HG03432 (cell line): ENCODE data around the gene CYP26A1.

ENCODE experiments used
- ATAC-seq: cut with Tn5 transposase; IDR thresholded peaks from one replicate; pipeline ENCODE4 v1.9.1; 2021; ENCODE audit warnings: mild to moderate bottlenecking, moderate library complexity; ENCODE audit not compliant: unreplicated experiment

Gene CYP26A1

DNA sequence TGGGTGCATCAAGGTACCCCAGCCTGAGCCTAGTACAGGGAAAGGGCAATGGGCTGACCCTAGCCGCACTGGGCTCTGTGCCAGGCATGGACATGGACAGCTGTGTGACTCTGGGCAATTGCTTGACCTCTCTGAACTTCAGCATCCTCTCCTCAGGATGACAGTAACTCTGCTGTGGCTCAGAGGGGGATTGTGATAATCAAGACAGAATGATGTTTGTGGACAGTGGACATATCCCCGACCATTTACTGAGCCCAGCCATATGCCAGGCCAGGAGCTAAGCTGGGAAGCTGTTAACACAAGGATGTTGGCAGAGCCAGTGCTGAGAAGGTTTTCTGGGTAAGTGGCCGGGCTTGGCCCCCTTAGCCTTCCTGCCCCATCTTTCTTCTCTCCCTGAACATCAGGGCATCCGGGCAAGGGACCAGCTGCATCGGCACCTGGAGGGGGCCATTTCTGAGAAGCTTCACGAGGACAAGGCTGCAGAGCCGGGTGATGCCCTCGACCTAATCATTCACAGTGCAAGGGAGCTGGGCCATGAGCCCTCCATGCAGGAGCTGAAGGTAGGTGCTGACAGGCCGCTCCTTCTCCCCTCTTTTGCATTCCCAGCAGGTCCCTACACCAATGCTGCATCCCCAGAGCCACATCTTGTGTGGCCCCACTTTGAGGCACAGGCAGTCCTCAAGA, 9.6 kb upstream of the CYP26A1 start:
- no peak for ATAC-seq

DNA sequence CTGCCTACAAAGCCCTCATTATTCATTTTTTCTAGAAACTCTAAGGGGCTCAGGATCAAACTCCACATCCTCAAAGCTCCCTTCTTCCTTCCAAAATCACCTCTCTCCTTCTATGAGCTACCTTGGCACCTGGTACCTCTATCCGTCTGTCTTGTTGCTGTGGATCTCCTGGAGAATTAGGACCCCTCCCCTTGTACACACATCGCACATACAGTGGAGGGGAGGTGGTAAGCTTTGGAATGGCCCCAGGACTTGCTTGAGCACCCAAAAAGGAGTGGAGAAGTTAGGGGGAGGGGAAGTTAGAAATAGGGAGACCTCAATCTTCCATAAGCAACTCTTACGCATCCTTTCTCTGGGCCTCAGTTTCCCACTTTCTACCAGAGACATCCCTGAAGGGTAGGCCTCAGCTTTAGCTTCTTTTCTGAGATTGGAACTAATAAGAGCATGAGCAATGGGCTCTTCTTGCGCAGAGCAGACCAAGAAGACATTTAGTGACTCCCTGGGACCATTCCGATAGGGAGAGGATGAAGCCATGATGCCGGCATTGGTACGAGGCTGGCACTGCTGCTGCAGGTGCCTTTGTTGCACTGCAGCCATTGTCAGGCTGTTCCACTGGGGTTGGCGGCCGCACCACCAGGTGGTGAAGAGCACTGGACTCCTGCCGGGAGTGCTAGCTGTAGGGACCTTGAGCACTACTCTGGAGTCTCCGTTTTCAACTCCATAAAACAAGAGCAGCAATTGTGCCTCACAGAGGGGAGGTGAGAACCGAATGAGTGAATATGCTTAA, 8.6 kb upstream of the CYP26A1 start:
- no peak for ATAC-seq

DNA sequence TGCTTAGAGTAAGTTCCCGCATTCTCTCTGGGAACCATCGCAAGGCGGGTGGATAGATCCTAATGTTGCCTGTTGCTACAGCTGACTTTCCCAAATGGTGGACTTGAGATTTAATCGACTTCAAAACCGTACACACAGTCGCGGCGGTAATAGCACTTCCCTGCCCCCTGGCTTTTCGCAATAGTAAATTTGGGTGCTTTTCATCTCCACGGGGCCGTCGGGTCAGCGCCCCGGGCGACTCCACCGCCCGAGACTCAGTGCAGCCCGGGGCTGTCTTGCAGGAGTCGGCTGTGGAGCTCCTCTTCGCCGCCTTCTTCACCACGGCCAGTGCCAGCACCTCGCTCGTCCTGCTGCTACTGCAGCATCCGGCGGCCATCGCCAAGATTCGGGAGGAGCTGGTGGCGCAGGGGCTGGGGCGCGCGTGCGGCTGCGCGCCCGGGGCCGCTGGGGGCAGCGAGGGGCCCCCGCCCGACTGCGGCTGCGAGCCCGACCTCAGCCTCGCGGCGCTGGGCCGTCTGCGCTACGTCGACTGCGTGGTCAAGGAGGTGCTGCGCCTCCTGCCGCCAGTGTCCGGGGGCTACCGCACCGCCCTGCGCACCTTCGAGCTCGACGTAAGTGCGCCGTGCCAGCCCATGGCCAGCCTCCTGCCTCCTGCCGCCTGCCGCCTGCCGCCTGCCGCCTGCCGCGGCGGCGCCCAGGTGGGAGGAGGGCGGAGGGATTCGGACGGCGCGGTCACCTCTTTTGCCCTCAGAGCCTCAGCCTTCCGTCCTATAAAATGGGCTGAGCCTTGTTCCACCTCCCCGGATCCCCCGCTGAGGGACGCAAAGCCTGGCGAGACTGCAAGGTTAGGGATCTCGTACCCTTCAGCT, 7.8 kb upstream of the CYP26A1 start:
- no peak for ATAC-seq

DNA sequence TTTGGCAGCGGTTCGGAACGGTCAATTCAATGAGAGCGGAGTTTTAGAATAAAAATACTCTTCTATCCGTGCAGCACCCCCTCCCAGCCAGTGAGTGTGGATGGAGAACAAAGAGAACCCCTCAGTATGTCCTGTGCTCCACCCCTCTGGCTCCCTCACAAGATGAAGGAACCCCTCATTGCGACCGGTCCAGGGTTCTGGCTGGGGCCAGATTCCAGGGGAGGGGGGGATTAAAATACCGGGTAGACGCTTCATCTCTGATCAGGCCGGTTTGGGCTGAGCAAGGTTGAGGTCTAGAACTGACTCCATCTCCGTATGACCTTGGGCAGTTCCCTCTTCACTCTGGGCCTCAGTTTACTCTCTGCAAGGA, 7.2 kb upstream of the CYP26A1 start:
- no peak for ATAC-seq

DNA sequence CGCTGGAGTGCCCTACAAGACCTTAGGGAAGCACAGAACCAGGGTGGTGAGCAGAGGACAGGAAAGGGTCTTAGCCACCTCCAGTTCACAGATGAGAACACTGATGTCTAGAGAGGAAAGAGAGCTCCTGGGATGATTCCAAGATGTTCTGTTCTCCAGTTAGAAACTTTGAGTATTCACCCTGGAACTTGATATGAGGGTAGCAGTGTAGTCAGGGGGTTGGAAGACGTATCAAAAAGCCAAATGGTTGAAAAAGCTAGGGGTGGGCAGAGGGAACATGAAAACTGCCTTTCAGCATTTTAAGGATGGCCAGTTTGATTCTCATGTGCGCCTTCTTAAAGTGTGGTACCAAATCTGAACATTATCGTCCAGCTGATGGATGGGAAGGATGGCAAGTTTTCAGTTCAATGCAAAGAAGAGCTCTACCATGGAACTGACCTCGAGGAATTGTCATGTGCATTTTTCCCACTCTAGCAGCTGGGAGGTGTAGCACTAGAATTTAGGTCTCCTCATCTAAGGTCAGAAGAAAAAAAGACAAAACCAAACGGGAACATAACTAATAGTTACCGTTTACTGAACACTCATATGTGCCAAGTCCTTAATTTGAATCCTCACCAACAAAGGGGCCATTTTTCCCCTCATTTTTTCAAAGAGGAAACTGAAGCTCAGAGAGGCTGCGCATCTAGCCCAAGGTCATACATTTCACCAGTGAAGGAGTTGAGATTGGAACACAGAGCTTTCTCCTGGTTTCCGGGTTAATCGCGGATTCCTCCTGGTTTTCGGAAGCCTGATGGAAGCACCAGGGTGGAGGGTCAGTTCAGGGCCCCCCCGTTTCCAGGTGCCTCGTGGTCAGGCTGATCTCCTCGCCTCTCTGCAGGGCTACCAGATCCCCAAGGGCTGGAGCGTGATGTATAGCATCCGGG, 6.0 kb upstream of the CYP26A1 start:
- ATAC-seq, result no peak

DNA sequence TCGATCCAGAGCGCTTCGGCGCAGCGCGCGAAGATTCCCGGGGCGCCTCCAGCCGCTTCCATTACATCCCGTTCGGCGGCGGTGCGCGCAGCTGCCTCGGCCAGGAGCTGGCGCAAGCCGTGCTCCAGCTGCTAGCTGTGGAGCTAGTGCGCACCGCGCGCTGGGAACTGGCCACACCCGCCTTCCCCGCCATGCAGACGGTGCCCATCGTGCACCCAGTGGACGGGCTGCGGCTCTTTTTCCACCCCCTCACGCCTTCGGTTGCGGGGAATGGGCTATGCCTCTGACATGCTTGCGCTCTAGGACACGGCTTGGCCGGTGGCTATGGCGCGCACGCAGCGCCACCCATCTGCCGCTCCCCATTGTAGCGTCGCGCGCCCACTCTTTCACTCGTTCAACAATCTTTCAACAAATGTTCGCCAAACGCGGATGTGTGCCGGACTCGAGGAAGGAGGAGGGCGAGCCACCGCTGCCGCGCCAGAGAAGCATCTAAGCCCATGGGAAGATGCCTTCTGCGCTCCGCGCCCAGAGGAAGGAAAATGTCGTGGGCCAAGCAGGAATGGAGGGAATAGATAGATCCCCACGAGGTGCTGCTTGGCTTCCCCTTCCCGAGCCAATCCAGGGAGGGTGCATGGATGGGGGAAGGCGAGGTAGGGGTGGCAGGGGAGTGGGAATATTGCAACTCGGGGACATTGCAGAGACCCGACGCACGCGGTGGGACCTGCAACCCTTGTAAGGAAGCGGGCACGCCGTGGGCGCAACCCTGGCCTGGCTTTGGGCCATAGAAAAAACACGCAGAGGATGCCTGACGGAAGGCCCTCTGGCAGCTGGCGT, 5.1 kb upstream of the CYP26A1 start:
- ATAC-seq, result no peak

DNA sequence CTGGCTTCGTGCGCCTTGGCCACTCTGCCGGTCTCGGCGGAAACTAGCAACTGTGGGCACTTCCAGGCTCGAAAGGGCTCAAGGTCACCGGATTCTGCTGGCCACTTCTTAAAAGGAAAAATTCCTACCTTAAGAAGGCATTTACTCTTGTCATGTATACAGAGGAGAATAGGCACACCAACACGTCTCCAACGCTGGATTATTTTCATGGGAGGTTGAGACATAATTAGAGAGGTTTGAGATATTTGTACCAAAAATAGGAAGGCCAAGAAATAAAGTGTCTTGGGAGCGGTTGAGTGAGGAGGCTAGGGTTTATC, 4.5 kb upstream of the CYP26A1 start:
- no peak for ATAC-seq

DNA sequence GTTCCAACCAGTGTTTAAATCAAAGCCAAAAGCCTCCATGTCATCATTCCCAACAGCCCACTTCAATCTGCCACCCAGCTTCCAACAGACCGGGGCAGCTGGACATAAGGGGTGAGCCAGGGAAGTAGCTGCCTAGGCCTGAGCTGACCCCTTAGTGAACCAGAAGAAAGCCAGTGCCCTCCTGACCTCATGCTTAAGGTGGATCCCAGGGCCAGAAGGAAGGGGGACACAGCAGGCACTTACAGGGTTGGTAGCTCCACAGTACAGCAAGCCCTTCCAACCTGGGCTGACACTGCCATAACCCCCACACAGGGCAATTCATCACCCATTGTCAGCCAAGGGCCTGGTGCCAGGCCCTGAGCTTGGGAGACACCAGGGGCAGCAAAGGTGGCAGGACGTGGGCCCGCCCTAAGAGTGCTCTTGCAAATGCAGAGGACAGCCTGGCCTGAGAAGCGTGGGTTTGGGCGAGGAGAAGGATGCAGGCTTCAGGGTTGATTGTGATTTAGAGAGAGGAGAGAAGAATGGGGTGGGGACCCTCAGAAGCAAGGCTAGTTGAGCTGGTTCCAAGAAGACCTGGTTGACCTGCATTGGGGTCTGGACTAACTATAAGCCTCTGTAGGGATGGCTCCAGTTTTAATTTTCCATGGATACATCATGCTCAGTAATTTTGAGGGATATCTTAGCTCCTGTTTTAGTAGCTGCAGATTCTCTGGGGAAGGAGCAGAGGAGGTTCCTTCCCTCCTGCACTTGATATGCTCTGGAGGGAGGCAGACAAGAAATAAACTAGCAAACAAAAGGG, 3.1 kb upstream of the CYP26A1 start:
- no peak for ATAC-seq

DNA sequence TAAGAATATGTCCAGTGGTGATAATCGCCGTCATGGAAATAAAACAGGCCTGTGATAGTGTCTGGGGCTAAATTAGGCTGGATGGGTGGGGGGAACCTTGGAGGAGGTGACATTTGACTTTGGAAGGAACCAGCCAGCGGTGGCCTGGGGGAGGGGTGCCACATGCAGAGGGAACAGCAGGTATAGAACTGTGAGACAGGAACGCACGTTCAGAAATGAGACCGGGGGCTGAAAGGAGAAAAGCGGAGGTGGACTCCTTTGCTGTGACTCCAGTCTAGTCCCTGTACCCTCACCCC, 2.6 kb upstream of the CYP26A1 start:
- ATAC-seq, result no peak

DNA sequence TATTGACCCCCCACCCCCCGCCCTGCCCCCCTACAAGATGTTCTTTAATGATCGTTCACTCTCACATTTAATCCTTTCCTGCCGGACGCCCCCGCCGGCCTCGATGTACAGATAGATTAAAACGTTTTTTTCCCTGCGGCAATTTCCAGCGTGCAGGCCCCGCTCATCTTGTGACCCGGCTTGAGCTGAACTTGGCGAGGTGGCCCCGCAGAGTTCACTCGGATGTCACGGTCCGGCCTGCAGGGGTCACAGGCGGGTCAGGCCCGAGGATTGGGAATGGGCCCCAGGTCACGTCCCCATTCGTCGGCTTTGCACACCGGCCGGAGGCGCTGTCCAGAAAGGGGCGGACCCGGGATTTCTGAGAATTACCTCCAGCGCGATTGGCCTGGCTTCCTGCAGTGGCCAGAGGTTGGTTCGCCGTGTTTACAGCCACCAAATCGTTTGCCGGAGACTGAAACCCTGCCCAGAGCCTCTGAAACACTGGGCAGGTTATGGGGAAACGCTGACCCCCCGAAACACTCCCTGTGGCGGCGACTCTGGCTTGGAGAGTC, 1.9 kb upstream of the CYP26A1 start:
- ATAC-seq, result no peak

DNA sequence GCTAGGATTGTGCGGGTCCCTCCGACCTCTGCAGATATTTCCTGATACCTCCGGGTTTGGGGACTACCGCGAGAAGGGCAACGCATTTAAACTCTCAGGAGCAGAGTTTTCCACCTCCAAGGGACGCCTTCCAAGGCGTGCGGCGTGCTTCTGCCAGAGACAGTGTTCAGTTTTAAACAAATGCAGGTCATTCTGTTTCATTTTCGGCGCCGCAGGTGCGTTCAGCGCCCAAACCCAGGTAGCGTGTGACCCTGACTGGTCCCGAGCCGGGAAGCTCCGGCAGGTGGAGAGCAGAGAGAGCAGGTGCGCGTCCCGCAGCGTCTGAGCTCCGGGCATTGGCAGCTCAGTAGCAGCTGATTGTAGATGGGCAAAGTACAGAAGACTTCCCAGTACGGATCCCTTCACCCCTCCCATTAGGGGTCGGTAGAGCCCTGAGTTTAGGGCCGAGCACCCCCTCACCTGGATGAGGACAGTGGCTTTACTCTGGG, 1.4 kb upstream of the CYP26A1 start:
- ATAC-seq, result no peak

DNA sequence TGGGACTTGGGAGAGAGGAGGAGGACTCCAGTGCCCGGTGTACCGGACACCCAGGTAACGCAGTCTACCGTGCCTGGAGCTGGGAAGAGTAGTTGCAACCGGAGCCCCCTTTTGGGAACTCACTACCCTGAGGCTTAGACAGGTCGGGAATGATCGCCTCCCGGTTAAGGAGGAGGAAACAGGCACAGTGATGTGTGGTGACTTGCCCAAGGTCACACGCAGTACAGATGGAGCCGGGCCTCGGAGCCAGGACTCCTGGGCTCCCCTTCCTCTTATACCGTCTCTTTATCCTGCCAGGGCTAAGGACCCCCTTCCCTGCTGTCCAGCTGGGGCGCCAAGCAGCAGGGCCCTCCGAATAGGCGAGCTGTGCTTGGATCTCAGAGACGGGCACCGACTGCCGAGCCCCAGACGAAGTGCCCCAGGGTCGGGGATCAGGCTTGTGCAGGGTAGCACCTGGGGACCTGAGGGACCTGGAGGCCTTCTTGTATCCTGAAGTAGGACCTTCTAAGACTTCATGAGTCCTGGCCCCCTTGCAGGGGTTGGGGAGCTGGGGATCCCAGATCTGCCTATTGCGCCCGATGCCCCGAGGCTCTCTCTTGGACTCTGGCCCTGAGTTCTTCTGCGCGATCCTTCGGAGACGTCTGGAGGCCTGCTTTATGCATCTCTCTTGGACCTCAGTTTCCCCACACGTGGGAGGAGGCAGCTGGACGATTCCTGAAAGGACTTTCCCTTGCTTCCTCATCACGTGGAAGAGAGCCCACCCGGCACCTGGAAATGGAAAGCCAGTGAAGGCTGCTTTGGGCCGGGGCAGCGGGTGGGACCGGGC, 767 bp upstream of the CYP26A1 start:
- ATAC-seq, result no peak

DNA sequence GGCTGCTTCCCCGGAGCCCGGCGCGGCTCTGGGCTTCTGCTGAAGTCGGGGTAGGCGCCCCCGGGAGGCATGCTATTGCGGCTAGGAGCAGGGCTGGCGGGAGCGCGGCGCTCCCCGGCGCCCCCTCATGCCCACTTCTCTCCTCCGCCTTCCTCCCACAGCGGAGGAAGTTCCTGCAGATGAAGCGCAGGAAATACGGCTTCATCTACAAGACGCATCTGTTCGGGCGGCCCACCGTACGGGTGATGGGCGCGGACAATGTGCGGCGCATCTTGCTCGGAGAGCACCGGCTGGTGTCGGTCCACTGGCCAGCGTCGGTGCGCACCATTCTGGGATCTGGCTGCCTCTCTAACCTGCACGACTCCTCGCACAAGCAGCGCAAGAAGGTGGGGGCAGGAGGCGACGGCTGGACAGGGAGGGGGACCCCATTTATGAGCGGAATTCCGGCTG, 479 bp downstream of the CYP26A1 start:
- no peak for ATAC-seq

DNA sequence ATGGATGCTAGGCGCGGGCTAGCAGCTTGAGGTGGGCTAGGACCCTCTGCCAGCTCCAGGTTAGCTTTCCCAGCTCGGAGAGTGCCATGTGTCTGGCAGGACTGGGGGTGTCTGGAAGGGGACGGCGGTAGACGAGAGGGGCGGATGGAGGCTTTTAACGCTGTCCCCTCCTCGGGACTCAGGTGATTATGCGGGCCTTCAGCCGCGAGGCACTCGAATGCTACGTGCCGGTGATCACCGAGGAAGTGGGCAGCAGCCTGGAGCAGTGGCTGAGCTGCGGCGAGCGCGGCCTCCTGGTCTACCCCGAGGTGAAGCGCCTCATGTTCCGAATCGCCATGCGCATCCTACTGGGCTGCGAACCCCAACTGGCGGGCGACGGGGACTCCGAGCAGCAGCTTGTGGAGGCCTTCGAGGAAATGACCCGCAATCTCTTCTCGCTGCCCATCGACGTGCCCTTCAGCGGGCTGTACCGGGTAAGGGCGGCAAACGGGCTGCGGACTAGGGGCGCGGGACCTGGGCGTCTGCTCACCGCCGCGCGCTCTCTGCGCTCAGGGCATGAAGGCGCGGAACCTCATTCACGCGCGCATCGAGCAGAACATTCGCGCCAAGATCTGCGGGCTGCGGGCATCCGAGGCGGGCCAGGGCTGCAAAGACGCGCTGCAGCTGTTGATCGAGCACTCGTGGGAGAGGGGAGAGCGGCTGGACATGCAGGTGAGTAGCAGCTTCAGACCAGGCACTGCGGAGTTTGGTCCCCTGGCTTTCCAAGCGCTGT, 1.1 kb downstream of the CYP26A1 start:
- ATAC-seq, result no peak

DNA sequence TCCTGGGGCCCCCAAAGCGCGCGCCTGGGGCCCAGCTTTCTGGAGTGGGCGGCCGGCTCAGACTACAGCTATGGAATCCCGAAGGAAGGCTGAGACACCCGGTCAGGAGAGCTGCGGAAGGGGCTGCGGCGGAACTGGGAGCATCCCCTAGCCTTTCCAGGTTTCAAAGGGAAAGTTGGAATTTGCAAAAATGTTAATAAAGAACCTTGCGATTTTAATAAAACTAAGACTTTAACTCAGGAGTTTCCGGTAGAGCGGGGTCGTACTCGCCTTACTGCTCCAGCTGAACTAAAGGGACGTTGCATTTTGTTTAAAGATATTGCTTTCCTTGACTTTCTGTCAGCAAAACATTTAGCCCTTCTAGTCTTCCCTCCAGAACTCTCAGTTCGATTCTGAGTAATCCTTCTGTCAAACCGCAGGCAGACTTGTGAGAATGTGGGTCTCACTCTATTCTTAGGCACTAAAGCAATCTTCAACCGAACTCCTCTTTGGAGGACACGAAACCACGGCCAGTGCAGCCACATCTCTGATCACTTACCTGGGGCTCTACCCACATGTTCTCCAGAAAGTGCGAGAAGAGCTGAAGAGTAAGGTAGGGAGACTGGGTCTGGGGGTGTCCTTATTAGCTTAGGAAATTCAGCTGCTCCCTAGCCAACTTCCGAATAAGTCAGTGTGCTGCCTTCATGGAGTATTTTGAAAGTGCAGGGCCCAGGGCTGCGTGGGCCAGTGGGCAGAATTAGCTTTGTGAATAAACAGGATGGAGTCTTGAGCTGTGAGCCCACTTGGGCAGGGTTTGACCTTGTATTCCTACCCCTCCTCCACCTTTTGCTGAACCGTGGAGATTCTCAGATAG, 1.9 kb downstream of the CYP26A1 start:
- ATAC-seq, result no peak

DNA sequence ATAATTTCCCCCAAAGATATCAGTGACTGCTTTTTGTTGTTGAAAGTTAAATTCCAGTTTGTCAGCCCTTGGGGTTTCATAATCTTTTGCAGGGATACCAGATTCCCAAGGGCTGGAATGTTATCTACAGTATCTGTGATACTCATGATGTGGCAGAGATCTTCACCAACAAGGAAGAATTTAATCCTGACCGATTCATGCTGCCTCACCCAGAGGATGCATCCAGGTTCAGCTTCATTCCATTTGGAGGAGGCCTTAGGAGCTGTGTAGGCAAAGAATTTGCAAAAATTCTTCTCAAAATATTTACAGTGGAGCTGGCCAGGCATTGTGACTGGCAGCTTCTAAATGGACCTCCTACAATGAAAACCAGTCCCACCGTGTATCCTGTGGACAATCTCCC, 3.2 kb downstream of the CYP26A1 start:
- no peak for ATAC-seq
